Dermis microvascular lymphatic vessel endothelial cell (primary cell): ENCODE data around the gene FAM3B. TPM values are rescaled to one million over a fixed set of nuclear protein-coding genes. Genes with fewer than 3 reads are reported as not detected.
"Not testable (repeated sequence)": the region's sequence is repeated elsewhere in the genome, so short reads cannot be mapped to it uniquely, and the experiment has no call there.

Source experiments
- DNase-seq, 2 donors: peaks; one replicate each; pipeline versions ENCODE4 v3.0.0 to v3.0.0-alpha.2; 2010; ENCODE audit warnings: low read depth in 2 of 2
- total RNA-seq: library from RNA; depleted of rRNA; stranded (reverse); fragments of >200 nt; gene quantifications from 2 replicates; pipeline ENCODE4 v1.2.1, GENCODE V29; 2014

The FAM3B gene
- total RNA-seq = not detected in 2 replicates

GRCh38 chr21:41316200-41317062, at the start of gene FAM3B:
Gene FAM3B, plus strand, starts transcription at chr21:41316801. Its CDS starts 79 bp downstream, at chr21:41316880.
- no peak for DNase-seq

- no peak for DNase-seq
Measured at GRCh38 chr21:41267346-41267745, 49.3 kb upstream of the FAM3B start.

- no peak for DNase-seq
Measured at GRCh38 chr21:41269535-41269934, 47.1 kb upstream of the FAM3B start.

- DNase-seq = no peak
Measured at GRCh38 chr21:41277196-41277595, 39.4 kb upstream of the FAM3B start.

- DNase-seq = no peak
Measured at GRCh38 chr21:41277846-41278245, 38.8 kb upstream of the FAM3B start.

GRCh38 chr21:41280115-41280919, 36.3 kb upstream of the FAM3B start:
- no peak for DNase-seq

GRCh38 chr21:41282412-41282811, 34.2 kb upstream of the FAM3B start:
- DNase-seq = no peak

- peak; percentile 63 to 78 for DNase-seq
Measured at GRCh38 chr21:41283211-41283818, 33.3 kb upstream of the FAM3B start.

GRCh38 chr21:41289431-41289830, 27.2 kb upstream of the FAM3B start:
- no peak for DNase-seq

GRCh38 chr21:41290106-41290799, 26.3 kb upstream of the FAM3B start:
- DNase-seq = no peak

- DNase-seq = no peak
Measured at GRCh38 chr21:41294548-41295231, 21.9 kb upstream of the FAM3B start.

- no peak for DNase-seq
Measured at GRCh38 chr21:41295721-41296254, 20.8 kb upstream of the FAM3B start.

GRCh38 chr21:41302976-41303375, 13.6 kb upstream of the FAM3B start:
- no peak for DNase-seq

- no peak for DNase-seq
Measured at GRCh38 chr21:41304068-41304720, 12.4 kb upstream of the FAM3B start.

GRCh38 chr21:41307219-41307618, 9.4 kb upstream of the FAM3B start:
- DNase-seq = no peak

- DNase-seq = not testable (repeated sequence)
Measured at GRCh38 chr21:41313285-41314164, 3.1 kb upstream of the FAM3B start.

- no peak for DNase-seq
Measured at GRCh38 chr21:41315726-41316125, 875 bp upstream of the FAM3B start.

- DNase-seq = no peak
Measured at GRCh38 chr21:41317063-41317392, 427 bp downstream of the FAM3B start.

- DNase-seq = no peak
Measured at GRCh38 chr21:41317458-41317857, 857 bp downstream of the FAM3B start.
